ENCODE measurements around the gene EN2.

Gene EN2

GRCh38 chr7:155465761-155466141, 7.8 kb downstream of the EN2 start:
- no peak for DNase-seq

DNA sequence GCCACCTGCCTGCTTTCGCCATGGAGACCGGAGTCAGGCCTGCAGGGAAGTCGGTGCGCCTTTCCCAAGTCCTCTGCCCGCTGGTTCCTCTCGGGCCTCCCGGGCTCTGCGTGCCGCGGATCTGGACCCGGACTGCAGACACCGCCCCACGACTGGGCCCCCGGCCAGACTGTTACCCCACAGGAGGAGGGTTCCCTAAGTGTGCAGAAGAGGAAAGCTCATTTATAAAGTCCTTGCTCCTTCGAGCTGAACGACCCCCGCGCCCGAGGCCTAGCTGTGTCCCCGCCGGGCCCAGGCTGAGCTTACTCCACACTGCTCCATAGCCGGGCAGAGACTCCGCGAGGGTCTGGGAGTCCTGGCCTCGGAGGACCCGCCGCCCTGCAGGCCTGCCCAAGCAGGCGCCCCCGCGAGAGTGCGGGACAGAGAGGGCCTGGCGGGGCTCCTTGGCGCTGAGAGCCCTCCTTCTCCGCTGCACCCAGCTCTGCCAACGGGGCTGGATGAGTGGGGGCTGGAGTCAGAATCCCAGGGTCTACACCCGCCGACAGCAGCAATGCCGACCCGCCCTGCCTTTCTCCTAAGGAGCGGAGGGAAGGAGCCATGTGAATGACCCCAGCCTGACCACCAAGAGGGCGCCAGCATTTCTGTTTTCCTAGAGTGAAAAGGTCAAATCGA, 8.3 kb downstream of the EN2 start:
- no peak for DNase-seq

DNA sequence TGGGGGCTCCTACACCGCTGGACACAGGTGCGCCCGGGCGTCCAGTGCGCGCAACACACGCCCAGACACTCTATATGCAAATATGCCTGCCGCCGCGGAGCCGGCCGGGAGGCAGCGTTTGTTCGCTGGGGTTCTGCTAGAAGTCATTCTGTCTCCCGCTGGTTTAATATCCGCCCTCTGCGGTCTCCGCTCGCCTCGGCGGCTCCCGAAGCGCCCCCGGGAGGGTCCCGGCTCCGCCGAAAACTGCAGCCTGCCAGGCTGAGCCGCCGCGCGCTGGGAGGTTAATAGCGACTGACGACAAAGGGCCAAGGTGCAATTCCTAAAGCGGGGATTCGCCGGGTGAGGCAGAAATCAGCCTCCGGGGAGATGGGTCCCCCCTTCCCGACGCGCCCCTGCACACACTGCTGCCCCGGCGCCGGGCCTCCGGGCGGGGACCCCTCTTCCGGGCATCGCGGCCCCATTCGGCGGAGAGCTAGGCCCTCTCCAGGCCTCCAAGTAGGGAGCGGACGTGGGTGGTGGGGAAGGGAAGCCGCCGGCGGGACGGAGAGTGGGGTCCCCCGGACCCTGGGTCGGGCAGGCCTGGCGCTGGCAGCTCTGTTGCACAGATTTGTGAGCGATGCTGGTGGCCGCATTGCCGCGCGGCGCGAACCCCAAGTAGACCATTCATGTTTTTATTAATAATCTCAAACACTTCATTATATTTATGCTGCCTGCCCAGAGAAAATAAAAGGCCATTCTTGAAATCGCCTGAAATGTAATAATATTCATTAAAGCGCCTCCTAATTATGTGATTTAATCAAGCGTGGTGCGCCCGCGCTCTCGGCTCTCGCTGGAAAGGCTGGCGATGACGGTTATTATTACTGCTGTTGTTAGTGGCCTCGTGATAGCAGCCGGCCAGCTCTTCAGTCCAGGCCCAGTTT, 9.1 kb downstream of the EN2 start:
- DNase-seq: no peak

GRCh38 chr7:155467846-155468784, 10.2 kb downstream of the EN2 start:
- no peak for DNase-seq

DNA sequence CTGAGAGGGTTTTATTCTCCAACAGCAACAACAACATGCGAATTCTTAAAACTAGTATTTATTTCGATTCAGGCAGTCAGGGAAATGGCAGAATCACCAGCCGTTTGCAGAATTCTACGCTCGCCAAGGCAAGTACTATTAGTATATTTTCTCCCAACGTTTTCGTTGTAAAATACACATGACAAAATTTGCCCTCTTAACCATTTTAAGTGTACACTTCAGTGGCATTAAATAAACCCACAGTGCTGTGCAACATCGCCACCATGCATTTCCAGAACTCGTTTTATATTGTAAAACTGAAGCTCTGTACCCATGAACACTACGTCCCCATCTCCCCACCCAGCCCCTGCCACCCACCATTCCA, 10.8 kb downstream of the EN2 start:
- DNase-seq: no peak

DNA sequence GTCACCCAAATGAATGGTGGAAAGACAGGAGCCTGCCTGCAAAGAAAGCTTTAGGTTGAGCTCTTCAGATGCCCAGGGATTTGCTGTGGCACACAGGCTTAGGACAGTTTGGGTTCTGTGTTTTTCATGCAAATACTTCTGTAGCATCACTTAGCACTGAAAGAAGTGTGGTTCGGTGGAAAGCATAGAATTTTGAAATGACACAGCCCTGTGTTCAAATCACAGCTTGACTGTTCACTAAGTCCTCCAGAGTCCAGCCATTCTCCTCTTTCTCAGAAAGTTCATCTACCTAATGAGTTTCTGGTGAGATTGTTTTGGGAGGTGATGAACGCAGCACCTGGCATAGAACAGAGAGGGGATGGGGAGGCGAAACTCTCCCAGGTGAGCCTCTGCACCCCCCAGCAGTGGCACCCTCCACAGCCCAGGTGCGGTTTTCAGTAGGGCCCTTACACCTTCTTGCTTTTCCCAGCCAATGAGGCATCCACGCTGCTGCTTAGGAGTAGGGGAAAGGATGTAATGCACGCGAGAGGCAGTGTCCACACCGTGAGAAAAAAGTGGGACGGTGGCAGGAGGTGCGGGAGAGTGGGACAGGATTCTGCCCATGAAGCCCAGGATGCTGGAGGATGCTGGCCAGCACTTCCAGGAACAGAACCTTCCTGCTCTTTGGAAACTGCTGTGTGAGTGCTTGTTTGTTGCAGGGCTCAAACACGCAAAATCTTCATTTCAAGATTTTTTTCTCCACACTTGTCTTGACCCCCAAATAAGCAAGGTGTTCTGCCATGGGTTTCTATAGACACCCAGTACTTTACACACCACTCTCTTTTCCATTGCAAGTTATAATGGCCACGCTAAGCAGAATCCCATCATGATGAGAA, 11.6 kb downstream of the EN2 start:
- no peak for DNase-seq

- no peak for DNase-seq
Measured at GRCh38 chr7:155470186-155470487, 12.2 kb downstream of the EN2 start.

DNA sequence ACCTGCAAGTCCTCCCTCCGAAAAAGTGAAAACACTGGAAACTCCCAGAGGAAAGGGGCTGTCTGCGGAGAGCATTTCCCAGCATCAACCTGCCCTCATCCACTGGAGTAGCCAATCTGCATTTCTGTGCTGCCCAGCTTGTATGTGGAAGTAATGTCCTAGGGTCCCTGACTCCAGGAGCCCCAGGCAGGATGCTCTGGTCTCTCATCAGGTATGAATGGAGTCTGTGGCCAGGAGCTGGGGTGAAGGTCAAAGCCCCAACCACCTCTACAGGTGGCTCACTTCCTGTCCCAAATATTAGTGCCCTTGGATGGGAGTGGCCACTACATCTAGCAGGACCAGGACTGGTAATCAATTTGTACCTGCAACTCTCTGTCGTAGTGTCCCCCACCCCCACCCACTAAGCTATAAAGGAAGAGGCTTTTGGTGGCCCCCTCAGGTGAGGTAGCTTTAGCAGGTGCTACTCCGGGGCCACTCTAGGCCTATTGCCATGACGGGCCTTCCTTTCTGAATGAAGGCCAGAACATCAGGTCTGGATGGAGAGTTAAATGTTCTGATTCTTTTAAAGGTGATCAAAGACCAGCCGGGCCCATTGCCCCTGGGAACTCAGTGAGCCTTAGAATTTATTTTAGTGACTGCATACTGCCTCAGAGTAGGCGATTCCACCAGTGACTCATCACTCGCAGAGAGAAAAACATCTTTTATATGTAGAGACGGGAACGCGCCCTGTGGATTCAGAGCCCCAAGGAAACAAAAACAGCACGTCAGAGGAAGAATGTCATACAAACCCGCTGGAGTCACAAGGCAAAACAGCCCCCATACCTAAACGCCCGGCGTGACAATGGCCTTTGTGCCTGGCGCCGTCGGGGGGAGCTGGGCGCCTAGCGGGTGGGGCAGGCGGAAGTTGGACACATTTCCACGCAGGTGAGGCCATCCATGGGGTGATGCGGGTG, 13.0 kb downstream of the EN2 start:
- no peak for DNase-seq

GRCh38 chr7:155471718-155472117, 13.8 kb downstream of the EN2 start:
- DNase-seq: no peak

GRCh38 chr7:155477476-155477875, 19.5 kb downstream of the EN2 start:
- DNase-seq: no peak

DNA sequence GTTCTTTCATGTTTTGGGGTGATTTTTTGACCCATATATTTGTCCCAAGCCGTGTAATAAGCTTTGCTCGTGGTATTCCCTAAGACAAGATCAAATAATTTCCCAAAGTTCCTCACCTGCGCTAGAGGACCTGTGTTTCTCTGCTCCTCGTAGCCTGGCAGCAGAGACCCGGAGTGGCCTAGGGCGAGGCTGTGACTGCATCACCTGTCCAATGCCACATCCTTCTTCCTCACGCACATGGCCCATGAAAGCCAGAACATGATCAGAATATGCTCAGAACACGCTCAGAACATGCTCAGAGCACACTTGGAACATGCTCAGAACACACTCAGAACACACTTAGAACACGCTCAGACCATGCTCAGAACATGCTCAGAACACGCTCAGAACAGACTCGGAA, 23.8 kb downstream of the EN2 start:
- no peak for DNase-seq

DNA sequence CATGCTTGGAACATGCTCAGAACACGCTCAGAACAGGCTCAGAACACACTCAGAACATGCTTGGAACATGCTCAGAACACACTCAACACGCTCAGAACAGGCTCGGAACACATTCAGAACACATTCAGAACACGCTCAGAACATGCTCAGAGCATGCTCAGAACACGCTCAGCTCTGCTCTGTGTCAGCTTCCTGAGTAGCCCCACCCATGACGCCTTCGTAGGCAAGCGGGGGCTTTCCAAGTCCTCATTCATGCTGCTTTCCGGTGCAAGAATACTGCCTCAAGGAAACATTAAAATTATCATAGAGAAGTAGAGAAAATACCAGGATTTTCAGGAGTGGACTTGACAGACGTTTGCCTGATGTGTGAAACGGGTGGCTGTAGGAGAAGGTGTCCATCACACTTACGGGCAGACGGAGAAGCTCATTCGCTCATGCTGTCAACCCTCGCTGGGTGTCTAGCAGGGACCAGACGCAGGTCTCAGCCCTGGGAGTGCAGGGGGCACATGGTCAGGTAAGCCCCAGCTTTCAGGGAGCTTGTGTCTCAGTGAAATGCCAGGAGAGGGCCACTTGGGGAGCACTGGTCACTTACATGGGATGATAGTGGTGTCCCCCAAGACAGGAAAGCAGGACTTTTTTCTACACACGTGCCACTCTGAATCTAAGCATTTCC, 24.7 kb downstream of the EN2 start:
- peak in 1 of 2 donors; percentile 30 for DNase-seq

DNA sequence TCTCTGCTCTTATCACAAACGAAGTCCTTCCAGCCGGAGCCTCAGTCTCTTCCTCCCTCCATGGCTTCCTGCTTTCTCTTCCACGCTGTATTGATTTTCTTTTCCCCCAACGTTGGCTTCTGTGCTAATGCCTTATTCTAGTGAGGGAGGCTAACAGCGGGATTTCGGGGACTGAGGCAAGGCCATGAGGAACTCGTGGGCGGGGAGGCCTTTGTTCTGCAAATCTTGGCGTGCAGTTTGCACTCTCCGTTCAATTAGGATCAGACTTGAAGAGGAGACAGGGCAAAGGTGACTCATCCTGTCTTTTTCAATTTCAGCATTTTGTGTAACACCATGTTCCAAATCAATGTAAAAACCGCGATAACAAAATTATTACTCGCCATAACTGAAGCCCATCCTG, 25.3 kb downstream of the EN2 start:
- DNase-seq: no peak

GRCh38 chr7:155483868-155484325, 26.0 kb downstream of the EN2 start:
- DNase-seq: no peak

DNA sequence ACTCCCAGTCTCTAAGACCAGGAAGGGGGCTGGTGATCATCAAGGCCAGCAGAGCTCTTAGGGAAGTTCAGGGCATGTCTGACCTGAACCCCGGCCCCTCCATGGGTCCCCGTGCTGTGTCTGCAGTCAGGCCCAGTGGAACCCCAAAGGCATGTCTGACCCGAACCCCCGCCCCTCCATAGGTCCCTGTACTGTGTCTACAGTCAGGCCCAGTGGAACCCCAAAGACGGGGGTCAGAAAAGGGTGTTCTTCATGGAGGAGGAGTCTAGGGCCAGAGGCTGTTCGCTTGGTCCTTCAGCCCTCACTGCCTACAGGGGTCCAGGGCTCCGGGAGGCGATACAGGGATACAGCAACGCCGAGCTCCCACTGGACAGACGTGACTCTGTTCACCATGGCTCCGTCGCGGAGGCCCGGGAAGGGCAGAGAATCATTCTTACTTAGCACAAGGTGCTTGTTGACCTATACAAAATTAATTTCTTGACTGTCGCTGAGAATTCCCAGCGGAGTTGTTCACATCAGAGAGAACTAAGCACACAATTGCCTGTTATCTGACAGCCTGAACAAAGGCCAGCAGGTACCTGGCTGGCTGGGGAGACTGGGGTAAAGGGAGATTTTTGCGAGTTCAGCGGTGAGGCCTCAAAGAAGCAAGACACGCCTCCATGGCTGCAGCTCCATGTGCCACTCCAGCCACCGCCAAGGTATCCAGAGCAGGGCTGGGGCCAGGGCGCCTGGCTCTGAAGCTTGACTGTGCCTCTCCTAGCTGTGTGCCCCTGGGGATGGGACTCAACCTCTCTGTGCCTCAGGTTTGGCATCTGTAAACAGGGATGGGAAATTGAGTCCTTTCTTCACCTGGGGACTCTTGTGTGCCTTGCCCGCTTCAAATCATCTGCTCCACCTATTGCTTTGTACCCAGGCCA, 26.8 kb downstream of the EN2 start:
- DNase-seq: no peak

DNA sequence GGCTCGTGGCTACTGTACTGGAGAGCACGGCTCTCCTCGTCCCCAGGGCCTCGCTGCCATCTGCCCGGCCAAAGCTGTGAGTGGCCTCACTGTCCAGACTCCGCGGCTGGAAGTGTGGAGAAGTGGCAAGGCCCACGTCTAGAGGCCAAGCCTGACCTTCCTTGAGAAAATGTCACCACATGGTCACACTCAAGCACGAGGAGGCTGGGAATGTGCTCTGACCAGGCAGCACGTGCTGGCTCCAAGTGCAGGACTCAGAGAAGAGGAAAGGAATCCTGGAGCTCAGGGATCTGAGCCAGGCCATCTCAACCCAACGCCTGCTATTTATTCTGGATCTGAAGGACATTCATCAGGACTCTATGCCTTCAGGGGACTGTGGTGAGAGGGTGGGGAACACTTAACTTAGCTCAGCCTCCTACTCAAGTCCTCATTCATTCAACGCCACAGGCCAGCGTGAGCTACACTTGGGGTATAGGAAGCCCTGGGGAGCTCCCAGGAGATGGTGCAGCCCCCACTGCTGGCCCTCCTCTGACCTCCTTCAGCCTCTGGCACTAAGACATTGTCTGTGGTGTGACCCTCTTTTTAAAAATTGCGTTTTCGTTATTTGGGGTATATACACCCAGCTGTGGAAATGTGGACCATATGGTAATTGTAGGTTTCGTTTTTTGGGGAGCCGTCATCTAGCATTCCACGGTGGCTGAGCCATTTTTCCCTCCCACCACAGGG, 29.0 kb downstream of the EN2 start:
- no peak for DNase-seq

- DNase-seq: no peak
Measured at GRCh38 chr7:155487509-155488482, 29.9 kb downstream of the EN2 start.
